Suprapubic skin (tissue), 4 donors: Measurements from ENCODE around the gene SPTBN5. TPM values are rescaled to one million over a fixed set of nuclear protein-coding genes. Genes with fewer than 3 reads are reported as not detected.

Experiments
- DNase-seq, 2 donors: peaks; one replicate each; pipeline ENCODE4 v3.0.0-alpha.2; 2019; ENCODE audit warnings: low spot score in 2 of 2
- H3K27ac ChIP-seq: fragments of 200-600 bp; sonication (generic); one replicate; pipeline ENCODE4 v1.5.1; 2019
- H3K27me3 ChIP-seq: fragments of 200-600 bp; sonication (generic); one replicate; pipeline ENCODE4 v1.5.1; 2019
- H3K36me3 ChIP-seq: fragments of 200-600 bp; sonication (generic); one replicate; pipeline ENCODE4 v1.5.1; 2019
- H3K4me1 ChIP-seq: fragments of 200-600 bp; sonication (generic); one replicate; pipeline ENCODE4 v1.5.1; 2019
- H3K4me3 ChIP-seq: fragments of 200-600 bp; sonication (generic); one replicate; pipeline ENCODE4 v1.5.1; 2019; ENCODE audit warnings: mild to moderate bottlenecking
- H3K9me3 ChIP-seq: fragments of 200-600 bp; sonication (generic); one replicate; pipeline ENCODE4 v1.5.1; 2019
- EP300 ChIP-seq: sonication (generic); formaldehyde crosslinking; IDR thresholded peaks from one replicate; pipeline ENCODE4 v1.6.1; 2017; ENCODE audit warnings: antibody characterized with exemption
- POLR2A ChIP-seq, 2 donors: fragments of 450-650 bp; IDR thresholded peaks; one replicate each; pipeline ENCODE4 v1.6.1; 2017; ENCODE audit warnings: antibody characterized with exemption in 2 of 2, mild to moderate bottlenecking in 2 of 2, moderate library complexity in 2 of 2
- POLR2AphosphoS5 ChIP-seq, 3 donors: sonication (generic); formaldehyde crosslinking; IDR thresholded peaks; one replicate each; pipeline ENCODE4 v1.6.1; 2017; ENCODE audit warnings: antibody characterized with exemption in 3 of 3
- WGBS: methylation state at CpG from one replicate; pipeline ENCODE4 v1.1.5; 2018; 5-methylcytosine and 5-hydroxymethylcytosine counted together
- total RNA-seq, 4 donors: library from RNA; depleted of rRNA; stranded (reverse); fragments of >200 nt; gene quantifications; one replicate each; pipeline ENCODE4 v1.1.0, GENCODE V29; 2016
- TF ChIP-seq, protein P1 (sequence below), 2 donors: fragments of 200-600 bp in 1 of 2; fragments of 450-650 bp in 1 of 2; sonication (generic) in 1 of 2; IDR thresholded peaks; one replicate each; pipeline ENCODE4 v1.5.1; 2016 to 2019; ENCODE audit warnings: antibody characterized with exemption in 2 of 2, mild to moderate bottlenecking in 1 of 2, moderate library complexity in 1 of 2

The SPTBN5 gene
- total RNA-seq, 4 donors from 2014 or later, result 1.3 to 3.4 (median 2.8) TPM

DNA sequence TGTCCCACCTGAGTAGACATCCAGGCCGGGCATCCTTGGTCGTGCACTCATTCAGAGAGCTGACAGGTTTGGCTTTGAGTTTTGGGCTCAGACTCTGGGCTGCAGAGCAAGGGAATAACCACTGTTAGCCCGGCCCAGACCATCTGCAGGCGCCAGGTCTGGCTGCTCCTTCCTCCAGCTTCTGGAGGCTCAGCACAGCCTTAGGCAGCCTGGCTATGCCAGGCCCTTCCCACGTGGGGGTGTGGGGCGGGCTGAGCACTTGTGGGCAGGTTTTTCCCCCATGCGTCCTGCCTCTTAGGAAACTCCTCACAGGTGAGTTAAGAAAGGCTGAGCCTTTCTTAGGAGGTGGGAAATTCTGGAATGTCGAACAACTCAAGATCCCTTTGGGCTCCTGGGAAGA is 44.0 kb downstream of the SPTBN5 start:
- Histone ChIP-seq H3K36me3 (peaks cover 39% of the 10 kb centered on the region), H3K4me3 (no peak overlapping the region), H3K9me3 (no peaks in the 10 kb centered on the region), H3K27me3 (peaks cover 4% of the 10 kb centered on the region), H3K27ac (peak overlapping the region; percentile 55), H3K4me1 (peaks cover 44% of the 10 kb centered on the region)
- TF ChIP-seq POLR2AphosphoS5 (IDR thresholded peaks at IDR 0.05) (no peak), POLR2A (IDR thresholded peaks at IDR 0.05) (no peak), EP300 (no peak)
- TF ChIP-seq, protein P1, sequence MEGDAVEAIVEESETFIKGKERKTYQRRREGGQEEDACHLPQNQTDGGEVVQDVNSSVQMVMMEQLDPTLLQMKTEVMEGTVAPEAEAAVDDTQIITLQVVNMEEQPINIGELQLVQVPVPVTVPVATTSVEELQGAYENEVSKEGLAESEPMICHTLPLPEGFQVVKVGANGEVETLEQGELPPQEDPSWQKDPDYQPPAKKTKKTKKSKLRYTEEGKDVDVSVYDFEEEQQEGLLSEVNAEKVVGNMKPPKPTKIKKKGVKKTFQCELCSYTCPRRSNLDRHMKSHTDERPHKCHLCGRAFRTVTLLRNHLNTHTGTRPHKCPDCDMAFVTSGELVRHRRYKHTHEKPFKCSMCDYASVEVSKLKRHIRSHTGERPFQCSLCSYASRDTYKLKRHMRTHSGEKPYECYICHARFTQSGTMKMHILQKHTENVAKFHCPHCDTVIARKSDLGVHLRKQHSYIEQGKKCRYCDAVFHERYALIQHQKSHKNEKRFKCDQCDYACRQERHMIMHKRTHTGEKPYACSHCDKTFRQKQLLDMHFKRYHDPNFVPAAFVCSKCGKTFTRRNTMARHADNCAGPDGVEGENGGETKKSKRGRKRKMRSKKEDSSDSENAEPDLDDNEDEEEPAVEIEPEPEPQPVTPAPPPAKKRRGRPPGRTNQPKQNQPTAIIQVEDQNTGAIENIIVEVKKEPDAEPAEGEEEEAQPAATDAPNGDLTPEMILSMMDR (IDR thresholded peaks at IDR 0.05), result no peak
- no peak for DNase-seq
- 57% methylated on average over 5 of the region's 8 CpGs for WGBS

DNA sequence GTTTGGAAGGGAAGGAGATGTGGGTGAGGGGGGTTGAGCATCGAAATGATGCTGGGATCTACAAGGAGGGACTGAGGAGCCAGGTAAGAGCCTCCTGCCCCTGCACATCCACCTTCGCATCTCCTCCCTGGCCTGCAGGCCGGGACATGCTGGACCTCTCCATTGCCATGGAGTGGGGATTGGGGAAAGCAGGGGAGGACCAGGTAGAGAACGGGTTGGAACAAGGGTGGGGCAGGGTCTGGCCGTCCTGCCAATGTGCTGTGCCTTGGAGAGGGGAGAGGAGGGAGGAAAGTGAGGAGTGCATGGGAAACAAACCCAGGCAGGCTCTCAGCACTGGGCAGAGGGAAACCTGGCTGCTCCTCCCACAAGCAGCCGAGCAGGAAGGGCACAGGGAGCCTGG is 44.6 kb downstream of the SPTBN5 start:
- no peak for TF ChIP-seq EP300
- TF ChIP-seq, protein P1 (IDR thresholded peaks at IDR 0.05), result no peak
- TF ChIP-seq POLR2AphosphoS5 (IDR thresholded peaks at IDR 0.05), result no peak
- TF ChIP-seq POLR2A (IDR thresholded peaks at IDR 0.05), result no peak
- Histone ChIP-seq H3K36me3 (peaks cover 46% of the 10 kb centered on the region), H3K4me1 (peaks cover 44% of the 10 kb centered on the region), H3K4me3 (no peak overlapping the region), H3K27ac (peak overlapping the region; percentile 55), H3K27me3 (peaks cover 4% of the 10 kb centered on the region), H3K9me3 (no peaks in the 10 kb centered on the region)
- 43% methylated on average over 6 of the region's 6 CpGs for WGBS
- no peak for DNase-seq

DNA sequence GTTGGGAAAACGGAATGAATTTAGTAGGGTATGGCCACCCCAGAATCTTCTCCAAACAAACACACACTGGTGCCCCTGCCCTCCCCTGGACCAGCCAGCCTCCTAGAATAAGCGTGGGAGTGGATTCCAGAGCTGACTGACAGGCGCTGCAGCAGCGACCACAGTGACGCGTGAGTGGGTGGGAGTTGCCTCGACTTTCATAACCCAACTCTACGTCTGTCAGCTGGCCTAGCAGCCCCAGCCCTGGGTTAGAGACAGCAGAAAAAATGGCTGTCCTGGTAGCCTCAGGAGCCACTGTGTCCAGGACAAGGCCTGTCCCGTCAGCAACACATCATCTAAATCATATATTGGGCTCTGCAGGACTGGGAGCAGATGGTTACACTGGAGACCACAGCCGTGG is 45.2 kb downstream of the SPTBN5 start:
- Histone ChIP-seq H3K4me3 (no peak overlapping the region), H3K27ac (peak overlapping the region; percentile 55), H3K4me1 (peaks cover 44% of the 10 kb centered on the region), H3K9me3 (no peaks in the 10 kb centered on the region), H3K36me3 (peaks cover 51% of the 10 kb centered on the region), H3K27me3 (peaks cover 4% of the 10 kb centered on the region)
- 72% methylated on average over 9 of the region's 10 CpGs for WGBS
- no peak for DNase-seq
- TF ChIP-seq EP300, result no peak
- TF ChIP-seq, protein P1 (IDR thresholded peaks at IDR 0.05), result no peak

DNA sequence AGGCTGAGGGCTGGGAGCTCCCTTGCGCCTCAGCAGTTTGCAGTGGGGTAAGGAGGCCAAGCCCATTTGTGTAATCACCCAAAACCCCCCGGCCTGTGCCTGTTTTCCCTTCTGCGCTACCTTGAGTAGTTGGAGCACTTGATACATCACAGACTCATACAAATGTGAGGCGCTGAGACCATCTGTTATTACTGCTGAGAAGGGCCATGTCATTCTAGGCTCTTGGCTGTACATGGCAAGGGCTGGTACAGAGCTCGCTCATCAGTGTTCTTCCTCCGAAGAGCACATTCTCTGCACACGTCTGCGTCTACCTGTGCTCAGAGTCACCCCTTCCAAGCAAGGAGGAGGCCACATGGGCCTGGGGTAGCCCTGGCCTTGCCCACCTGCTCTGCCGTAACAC is 45.9 kb downstream of the SPTBN5 start:
- Histone ChIP-seq H3K4me3 (no peak overlapping the region), H3K27me3 (peaks cover 4% of the 10 kb centered on the region), H3K36me3 (peaks cover 58% of the 10 kb centered on the region), H3K9me3 (no peaks in the 10 kb centered on the region), H3K27ac (no peak overlapping the region), H3K4me1 (peaks cover 44% of the 10 kb centered on the region)
- no peak for TF ChIP-seq EP300
- TF ChIP-seq, protein P1 (IDR thresholded peaks at IDR 0.05), result no peak
- no peak for TF ChIP-seq POLR2A (IDR thresholded peaks at IDR 0.05)
- no peak for TF ChIP-seq POLR2AphosphoS5 (IDR thresholded peaks at IDR 0.05)
- DNase-seq, result no peak
- WGBS, result 90% methylated on average over 7 of the region's 9 CpGs

DNA sequence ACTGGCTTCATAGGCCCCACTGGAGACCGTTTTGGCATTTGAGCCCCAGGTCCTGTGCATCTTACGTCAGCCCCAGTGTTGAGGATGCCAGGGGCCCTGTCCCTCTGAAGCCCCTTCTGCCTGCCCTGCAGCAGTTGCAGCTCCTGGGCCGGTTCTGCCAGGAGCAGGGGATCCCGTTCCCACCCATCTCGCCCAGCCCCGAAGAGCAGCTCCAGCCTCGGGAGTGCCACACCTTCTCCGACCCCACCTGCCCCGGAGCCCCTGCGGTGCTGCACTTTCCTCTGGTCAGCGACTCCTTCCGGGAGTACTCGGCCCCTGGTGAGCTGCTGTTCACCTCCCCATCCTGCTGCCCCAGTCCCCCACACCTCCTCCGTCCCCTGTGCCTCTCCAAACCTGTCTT is 46.6 kb downstream of the SPTBN5 start:
- Histone ChIP-seq H3K27ac (no peak overlapping the region), H3K36me3 (peaks cover 59% of the 10 kb centered on the region), H3K9me3 (no peaks in the 10 kb centered on the region), H3K27me3 (peaks cover 3% of the 10 kb centered on the region), H3K4me3 (no peak overlapping the region), H3K4me1 (peaks cover 40% of the 10 kb centered on the region)
- 89% methylated on average over 14 of the region's 14 CpGs for WGBS
- TF ChIP-seq POLR2A (IDR thresholded peaks at IDR 0.05) (no peak), POLR2AphosphoS5 (IDR thresholded peaks at IDR 0.05) (no peak), EP300 (no peak)
- TF ChIP-seq, protein P1 (IDR thresholded peaks at IDR 0.05), result no peak
- DNase-seq, result no peak
